ACHN (cell line): ENCODE measurements around the gene MAP3K20.
A peak's percentile ranks its signal among the peaks of the same experiment; 100 is the strongest.
"Not testable (repeated sequence)": the region's sequence is repeated elsewhere in the genome, so short reads cannot be mapped to it uniquely, and the experiment has no call there.

Experiments used
- DNase-seq: peaks from one replicate; pipeline ENCODE4 v3.0.0-alpha.2; 2015
- in situ Hi-C: cut with HindIII; loops from 2 replicates; pipeline ENCODE4 v1.10.0; 2017; ENCODE audit warnings: low sequenced_read_pairs, low pct_ligation_motif_present, low pct_unique_long_range_greater_than_20kb

The MAP3K20 gene

DNA sequence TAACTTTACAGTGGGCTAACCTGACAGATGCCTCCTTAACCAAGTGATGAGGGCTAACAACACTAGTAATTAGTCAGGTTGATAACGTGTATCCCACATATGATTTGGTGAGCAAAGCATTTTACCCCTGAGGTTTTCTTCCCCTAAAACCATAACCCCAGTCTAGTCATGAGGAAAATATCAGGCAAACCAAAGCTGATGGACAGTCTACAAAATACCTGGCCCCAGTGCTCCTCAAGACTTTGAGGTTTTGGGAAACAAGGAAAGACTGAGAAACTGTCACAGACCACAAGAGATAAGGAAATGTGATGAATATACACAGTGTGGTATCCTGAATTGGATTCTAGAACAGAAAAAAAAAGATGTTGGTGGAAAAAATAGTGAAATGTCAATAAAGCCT, 28.5 kb downstream of the MAP3K20 start:
- DNase-seq, result no peak
- in situ Hi-C loops, result no loop called here

GRCh38 chr2:173106959-173107628, 31.4 kb downstream of the MAP3K20 start:
- in situ Hi-C loops, result no loop called here
- no peak for DNase-seq

GRCh38 chr2:173107629-173108022, 32.0 kb downstream of the MAP3K20 start:
- no peak for DNase-seq
- in situ Hi-C loops, result no loop called here

DNA sequence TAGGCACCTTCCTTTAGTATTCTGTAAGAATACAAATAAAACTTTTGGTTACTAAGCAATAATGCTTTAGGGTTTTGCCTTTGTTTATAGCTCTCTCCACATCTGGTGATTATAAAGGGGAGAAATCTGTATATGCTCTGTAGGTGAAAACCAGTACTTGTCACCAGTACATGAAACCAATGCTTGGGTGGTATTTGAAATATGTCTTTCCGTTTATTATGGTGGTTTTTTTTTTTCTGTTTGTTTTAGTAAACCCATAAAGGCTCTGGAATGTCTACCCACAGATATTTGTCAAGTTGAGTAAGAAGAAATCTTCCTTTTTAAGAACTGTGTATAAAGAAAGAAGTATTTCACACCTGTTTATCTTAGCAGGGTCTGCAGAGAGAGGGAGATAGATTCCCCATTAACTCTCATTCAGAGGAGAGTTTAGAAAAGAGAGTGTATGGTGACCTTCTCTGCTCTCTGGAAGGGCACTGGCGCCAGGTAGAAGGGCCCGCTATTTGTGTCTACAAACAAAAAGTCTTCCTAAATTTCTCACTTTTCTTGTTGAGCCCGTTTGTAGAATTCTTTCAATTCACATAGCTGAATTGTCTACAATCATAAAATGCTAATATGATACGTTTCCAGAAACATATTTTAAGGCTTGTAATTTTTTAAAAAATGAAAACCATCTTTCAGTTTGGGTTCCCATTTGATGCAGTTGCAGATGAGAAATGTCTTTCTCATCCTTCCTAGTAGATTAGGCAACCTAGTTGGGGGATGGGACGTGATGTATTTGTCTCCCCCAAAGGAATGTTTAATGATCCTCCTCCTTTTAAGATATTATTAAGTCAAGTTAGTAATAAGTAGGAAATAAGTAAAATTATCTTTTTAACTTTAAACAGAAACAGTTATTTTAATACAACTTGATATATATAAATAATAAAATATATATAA, 33.9 kb downstream of the MAP3K20 start:
- in situ Hi-C loops, result no loop called here
- DNase-seq, result peak; percentile 52

GRCh38 chr2:173117678-173118077, 42.0 kb downstream of the MAP3K20 start:
- in situ Hi-C loops, result no loop called here
- no peak for DNase-seq

GRCh38 chr2:173118395-173118794, 42.7 kb downstream of the MAP3K20 start:
- DNase-seq, result no peak
- in situ Hi-C loops, result no loop called here

DNA sequence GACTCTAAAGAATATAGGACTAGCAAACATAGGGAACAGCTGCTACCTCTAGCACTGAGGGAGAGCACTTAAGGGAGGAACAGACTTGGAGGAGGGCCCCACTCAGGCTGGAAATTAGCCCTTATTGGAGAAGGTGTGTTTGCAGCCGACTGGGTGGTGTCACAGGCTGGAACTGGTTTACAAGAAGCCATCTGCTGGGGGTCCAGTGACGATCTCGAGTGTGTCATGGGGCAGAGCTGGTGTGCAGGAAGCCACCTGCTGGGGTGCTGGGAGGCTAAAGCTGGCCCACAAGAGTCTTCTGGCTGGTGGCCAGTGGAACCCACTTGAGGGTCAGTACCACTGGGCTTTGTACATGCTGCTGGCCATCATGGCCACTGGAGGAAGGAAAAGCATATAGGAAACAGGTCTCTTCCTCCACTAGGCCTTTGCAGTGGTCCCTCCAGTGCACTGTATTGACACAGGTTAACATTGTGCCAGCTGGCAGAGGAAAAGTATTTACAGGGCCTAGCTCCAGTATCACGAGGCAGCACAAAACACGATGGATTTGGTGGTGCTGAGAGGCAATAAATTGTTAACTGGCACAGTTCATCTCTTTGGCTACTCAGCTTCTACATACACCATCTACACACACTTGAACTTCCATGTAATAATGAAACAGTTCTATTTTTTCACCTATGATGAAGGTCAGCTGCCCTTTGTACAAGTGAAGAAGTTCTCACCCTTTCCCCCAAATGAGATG, 43.6 kb downstream of the MAP3K20 start:
- DNase-seq, result no peak
- in situ Hi-C loops, result no loop called here

- in situ Hi-C loops, result no loop called here
- DNase-seq, result no peak
Observed at GRCh38 chr2:173119944-173120343, 44.3 kb downstream of the MAP3K20 start.

- DNase-seq, result no peak
- in situ Hi-C loops, result no loop called here
Observed at GRCh38 chr2:173122936-173123335, 47.3 kb downstream of the MAP3K20 start.

DNA sequence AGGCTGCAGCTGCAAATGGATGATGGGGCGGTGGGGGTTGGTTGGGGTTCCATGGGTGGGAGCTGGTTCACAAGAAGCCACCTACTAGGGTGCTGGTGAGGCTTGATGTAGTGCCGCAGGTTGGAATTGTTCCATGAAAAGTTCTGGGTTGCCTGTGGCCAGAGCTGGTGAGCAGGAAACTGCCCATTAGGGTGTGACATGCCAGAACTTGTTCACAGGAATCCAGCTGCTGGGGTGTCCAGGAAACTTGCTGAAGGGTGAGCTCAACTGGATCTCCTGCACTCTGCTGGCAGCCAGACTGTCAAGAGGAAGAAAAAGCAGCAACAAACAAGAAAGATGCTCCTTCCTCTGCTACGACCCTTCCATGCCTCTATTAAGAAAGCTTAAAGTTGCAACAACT, 48.8 kb downstream of the MAP3K20 start:
- in situ Hi-C loops, result no loop called here
- peak; percentile 15 for DNase-seq

DNA sequence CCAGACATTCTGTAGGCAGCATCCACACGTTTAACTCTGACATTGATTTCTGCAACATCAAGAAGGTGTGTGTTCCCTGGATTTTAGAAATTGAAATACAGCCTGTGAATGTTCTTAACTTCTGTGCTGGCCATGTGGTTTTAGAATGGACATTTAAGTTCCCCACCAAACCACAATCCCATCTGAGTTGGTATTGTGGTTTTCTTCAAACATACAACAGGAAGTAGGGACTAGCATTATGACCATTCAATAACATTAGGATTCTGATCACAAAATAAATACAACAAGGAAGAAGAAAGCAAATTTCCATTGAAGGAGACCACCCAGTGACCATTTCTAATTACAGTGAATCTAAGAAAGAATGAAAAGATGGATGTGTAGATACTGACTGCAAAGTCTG, 51.2 kb downstream of the MAP3K20 start:
- no peak for DNase-seq
- in situ Hi-C loops, result no loop called here

- in situ Hi-C loops, result not testable (repeated sequence)
Observed at GRCh38 chr2:173128132-173128531, 52.5 kb downstream of the MAP3K20 start.

GRCh38 chr2:173130496-173131465, 55.1 kb downstream of the MAP3K20 start:
- in situ Hi-C loops, result no loop called here
- no peak for DNase-seq

More at GRCh38 chr2:173128132-173128531, 52.5 kb downstream of the MAP3K20 start:
- DNase-seq, result not testable (repeated sequence)

GRCh38 chr2:173132531-173132930, 56.9 kb downstream of the MAP3K20 start:
- DNase-seq, result no peak
- in situ Hi-C loops, result no loop called here

GRCh38 chr2:173134703-173135102, 59.1 kb downstream of the MAP3K20 start:
- no peak for DNase-seq
- in situ Hi-C loops, result no loop called here

DNA sequence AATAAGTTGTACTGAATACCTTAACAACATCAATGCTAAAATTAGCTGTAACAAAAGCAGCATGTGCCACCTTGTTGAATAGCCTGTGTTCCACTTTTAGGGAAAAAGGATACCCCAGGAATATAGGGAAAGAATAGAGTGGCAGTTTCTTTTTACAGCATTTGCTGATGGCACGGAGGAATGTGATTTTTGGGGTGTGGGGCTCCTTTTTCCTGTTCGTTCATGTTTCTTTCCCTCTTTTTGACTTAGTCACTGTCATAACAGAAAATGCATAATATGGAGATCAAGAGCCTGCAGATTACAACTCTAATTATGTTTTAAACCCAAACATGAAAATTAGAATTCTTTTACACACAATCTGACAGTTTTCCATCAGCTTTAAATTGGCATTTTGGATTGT, 60.4 kb downstream of the MAP3K20 start:
- no peak for DNase-seq
- in situ Hi-C loops, result no loop called here

GRCh38 chr2:173136599-173136998, 61.0 kb downstream of the MAP3K20 start:
- in situ Hi-C loops, result no loop called here
- DNase-seq, result no peak

DNA sequence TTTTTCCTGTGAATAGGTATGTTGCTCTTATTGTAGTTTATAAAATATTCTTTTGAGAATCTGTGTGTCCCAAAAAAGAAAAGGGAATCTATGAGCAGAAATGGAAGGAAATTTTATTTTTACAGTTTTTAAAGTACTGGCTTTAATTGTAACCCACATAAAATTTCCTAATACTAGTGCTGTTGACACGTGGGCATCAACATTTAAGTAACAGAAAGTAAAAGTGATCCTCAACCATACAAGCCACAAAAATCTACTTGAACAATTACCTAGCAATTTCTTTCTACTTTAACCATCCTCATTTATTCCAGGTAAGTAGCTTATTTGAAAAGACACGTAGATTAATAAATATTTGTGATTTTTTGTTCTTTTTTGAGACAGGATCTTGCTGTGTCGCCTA, 62.0 kb downstream of the MAP3K20 start:
- in situ Hi-C loops, result no loop called here
- no peak for DNase-seq
